Left lobe of liver (tissue), 2 donors: ENCODE data around the gene EEFSEC. TPM values are rescaled to one million over a fixed set of nuclear protein-coding genes. Genes with fewer than 3 reads are reported as not detected.

Source experiments
- ATAC-seq: fragments of 200-7000 bp; cut with Tn5 transposase; one replicate; pipeline ENCODE4 v1.9.1; 2020; ENCODE audit warnings: mild to moderate bottlenecking, moderate library complexity
- DNase-seq: peaks from one replicate; pipeline ENCODE4 v3.0.0-alpha.2; 2020; ENCODE audit warnings: low spot score
- total RNA-seq: library from RNA; stranded (reverse); gene quantifications from one replicate; pipeline ENCODE4 v1.2.1, GENCODE V29; 2021
- donor health status: DM: no; HTN: no; CAD: no; lungs with moderate emphysema.
- donor health status: DM: no; HTN: yes; CAD: no.

EEFSEC gene
- total RNA-seq, 1 donor from 2014 or later, result 12.8 TPM

- ATAC-seq (no peak), DNase-seq (no peak)
These were observed 158.2 kb downstream of the EEFSEC start for GRCh38 chr3:128311441-128311844.

GRCh38 chr3:128312271-128312670 lies 159.0 kb downstream of the EEFSEC start:
- DNase-seq, result no peak
- ATAC-seq, result no peak

DNA sequence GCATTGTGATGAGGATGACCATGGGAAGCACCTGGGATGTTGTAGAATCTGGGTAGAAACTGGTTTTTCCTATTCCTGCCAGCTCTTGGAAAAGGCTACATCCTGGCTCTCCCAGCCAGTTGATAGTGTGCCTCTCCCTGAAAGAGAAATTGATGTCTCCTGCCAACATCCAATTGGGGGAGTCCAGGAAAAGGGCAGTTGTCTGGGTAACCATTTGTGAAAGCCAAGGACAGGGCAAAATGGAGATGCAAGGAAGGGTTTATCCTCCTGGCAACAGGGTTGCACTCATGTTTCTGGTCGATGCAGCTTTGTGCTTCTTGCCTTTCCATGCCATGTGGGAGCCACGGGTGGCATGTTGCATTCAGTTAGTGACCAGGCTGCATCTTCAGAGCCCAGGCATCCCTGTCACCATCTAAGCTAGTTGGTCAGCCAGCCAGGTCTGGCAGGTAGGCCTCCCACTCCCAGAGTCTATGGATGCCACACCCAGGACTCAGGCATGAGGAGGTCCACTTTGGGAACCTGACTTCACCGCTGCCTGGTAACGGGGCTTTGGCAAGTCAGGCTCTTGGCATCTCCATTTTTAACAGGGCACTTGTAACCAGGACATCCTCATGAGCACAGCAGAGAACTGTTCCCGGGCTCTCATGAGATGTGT lies 159.9 kb downstream of the EEFSEC start:
- ATAC-seq, result no peak
- peak; percentile 37 for DNase-seq

DNA sequence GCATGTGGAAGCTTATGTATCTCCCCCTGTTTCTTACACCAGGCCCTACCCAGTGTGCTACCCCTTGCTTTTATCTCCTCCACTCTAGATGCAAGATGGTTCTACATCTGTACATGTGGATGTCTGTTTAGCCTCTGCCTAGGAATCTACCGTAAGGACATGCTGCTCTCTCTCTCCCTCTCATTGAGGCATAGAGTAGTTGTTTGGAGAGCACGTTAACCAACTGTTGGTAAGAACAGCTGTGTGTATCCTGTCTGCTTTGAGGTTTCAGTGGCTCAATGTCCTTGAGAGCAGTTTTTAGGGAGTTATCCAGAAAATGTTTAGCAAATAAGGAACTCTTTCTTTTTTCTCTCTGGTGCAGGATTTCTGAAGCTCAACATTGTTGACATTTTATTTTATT lies 160.7 kb downstream of the EEFSEC start:
- no peak for DNase-seq
- no peak for ATAC-seq

DNA sequence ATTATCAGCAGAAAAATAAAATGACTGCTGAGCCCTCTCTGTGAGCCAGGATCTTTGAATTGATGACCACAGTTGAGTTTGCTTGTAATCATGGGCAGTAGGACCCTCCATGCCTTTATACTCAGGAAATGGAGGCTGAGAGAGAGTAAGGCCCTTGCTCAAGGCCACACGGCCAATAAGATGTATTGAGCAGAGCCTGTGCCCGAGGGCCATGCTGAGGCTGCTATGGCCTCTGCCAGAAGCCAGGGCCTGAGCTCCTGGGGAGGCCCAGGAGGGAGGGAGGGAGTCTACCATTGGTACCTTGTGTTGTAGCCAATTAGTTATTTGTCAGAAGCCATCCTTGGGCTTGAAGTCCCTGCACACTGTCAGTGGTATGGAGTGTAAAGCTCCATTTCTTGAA lies 162.0 kb downstream of the EEFSEC start:
- DNase-seq, result no peak
- no peak for ATAC-seq

DNA sequence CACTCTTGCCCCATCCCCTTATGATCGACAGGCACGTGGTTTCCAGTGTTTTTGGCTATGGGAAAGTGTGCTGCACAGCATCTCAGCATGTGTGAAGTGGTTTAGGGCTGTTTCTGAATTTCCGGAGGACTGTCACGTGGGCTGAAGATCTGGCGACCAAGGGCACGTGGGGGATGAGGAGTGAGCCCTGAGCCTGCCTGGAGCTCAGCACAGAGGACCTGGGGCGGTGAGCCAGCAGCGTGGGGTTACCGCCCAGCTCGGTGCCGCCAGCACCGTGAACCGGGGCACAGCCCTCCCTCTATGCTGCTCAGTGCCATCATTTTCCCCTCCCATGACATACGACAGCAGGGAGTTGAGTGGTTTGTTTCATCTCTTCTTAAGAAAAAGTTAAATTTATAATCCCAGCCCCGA lies 163.2 kb downstream of the EEFSEC start:
- DNase-seq, result no peak
- no peak for ATAC-seq

- DNase-seq (peak; percentile 21), ATAC-seq (no peak)
These were observed 163.9 kb downstream of the EEFSEC start for GRCh38 chr3:128317101-128317697.

GRCh38 chr3:128317698-128318231 lies 164.5 kb downstream of the EEFSEC start:
- peak; percentile 33 for DNase-seq
- ATAC-seq, result no peak

DNA sequence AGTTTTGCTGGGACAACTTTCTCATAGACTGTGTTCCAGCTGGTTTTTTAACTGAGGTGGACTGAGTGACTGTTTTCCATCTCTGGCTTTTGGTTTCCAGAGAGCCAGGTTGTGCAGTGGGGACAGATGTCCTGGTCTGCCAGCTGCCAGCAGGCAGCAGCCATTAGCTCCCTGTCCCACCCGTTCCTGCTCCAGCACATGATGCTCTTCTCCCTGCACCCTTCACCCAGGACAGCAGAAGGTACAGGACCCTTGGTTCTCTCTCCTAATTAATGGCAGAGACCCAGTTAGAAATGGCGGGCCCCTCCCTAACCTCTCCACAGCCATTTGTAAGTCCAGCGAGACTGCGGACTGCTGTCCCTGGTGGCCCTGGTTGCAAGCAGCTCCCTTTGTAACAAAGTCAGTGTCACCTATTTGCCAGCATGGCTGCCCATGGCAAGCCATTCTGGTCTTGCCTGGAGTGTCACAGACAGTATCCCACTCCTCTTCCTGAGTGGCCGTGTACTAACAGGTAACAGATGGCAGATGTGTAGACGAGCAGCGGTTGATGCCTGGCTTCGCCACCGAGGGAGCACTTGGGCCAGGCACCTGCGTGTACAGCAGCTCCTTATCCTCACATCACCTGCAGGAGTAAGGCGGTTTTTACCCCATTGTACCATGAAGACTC lies 165.1 kb downstream of the EEFSEC start:
- DNase-seq, result peak; percentile 37
- ATAC-seq, result no peak

DNA sequence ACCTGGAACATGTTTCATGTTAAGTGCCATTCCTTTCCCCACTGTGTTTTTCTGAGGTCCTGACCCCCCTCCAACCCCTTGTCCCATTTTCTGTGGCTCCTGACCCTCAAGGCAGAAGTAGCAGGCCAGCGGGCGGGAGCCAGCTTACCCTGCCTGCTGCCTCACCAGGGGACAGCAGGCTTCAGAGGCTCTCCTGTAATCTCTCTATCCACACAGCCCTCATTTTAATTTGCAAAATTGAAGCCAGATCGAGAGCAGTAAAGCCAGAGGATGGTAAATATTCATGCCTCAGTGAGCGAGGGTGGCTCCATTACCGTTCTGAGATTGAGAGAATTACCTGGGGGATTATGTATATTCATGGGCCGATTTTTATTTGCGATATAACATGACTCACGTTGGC lies 165.8 kb downstream of the EEFSEC start:
- peak; percentile 28 for DNase-seq

DNA sequence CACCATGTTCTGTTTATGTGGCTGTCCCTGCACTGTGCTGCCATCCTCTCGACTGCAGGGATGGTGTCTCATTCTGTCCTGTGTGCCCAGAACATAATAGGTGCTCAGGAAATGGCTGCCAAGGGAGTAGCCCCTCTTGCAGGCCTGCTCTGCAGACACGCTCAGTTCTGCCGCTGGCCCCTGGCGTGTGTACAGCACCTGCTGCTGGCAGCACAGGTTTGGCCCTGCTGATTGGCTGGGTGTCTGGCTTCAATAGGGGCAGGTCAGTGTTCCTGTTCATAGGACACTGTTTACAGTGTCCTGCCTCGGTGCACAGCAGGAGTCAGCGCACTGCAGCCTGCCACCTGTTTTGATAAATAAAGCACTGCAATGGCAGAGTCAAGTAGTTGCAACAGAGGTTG lies 166.5 kb downstream of the EEFSEC start:
- DNase-seq, result peak; percentile 81
- peak; percentile 84 for ATAC-seq

More for the DNA sequence above, 165.8 kb downstream of the EEFSEC start:
- no peak for ATAC-seq

GRCh38 chr3:128320551-128321340 lies 167.5 kb downstream of the EEFSEC start:
- ATAC-seq, result no peak
- peak; percentile 40 for DNase-seq

DNA sequence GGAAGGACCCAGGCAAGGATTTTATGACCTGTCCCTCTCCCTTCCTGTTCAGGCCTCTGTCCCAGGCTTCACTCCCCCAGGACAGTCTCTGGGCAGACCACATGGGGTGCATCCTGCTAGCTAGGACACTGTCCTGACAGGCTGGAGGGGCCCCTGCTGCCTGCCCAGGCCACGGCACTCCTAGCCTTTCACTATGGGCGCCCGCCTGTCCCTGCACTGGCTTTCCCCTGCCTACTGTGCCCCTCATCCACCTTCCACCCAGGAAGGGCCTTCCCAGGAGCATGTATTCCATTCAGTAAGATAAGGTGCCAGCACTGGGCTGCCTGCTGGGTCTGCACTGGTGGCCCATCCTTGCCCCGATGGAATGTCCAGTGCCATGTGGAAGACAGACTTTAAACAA lies 168.1 kb downstream of the EEFSEC start:
- ATAC-seq (no peak), DNase-seq (peak; percentile 39)

DNA sequence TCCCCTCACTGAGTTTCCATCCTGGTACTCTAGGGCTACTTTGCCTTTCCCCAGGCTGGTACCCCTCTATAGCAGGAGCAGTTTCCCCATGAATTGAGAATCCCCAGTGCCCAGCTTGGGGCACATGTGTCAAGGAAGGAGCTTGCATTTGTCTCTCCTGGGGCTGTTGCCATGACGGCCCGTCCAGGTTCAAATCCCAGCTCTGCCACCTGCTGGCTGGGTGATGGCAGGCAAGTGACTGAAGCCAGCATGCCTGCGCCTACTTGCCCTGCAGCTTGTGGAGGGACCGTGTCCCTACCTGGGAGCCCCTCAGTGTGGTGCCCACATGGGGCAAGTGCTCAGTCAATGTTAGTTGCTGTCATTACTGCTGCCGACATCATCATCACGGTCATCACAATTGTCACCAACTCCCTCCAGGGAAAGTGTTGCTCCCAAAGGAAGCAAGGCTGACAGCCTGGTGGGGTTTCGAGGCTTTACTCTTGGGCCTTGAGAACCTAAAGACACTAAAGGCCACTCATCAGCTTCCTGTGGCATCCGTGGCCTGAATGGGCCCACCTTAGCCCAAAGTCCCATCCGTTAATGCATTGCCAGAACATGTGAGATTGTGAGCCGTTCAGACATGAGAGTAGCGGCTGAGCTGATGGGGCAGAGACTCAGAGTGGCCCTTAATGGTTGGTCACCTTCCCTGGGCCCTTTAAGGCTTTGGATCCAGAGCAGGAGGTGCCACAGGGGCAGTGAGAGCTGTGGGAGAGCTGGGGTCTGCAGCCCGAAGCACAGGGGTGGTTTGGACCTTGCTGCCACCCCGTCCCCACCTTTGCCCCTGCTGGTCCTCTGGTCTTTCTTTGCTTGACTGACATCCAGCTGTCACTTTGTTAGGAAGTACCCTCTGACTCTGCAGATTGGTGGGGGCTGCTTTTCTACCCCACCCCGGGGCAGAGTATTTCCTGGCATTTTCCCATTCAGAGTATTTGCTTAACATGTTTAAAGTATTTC lies 169.0 kb downstream of the EEFSEC start:
- DNase-seq, result peak; percentile 67
- ATAC-seq, result peak; percentile 50

GRCh38 chr3:128323206-128324081 lies 170.2 kb downstream of the EEFSEC start:
- DNase-seq (peak; percentile 87), ATAC-seq (peak; percentile 70)

DNA sequence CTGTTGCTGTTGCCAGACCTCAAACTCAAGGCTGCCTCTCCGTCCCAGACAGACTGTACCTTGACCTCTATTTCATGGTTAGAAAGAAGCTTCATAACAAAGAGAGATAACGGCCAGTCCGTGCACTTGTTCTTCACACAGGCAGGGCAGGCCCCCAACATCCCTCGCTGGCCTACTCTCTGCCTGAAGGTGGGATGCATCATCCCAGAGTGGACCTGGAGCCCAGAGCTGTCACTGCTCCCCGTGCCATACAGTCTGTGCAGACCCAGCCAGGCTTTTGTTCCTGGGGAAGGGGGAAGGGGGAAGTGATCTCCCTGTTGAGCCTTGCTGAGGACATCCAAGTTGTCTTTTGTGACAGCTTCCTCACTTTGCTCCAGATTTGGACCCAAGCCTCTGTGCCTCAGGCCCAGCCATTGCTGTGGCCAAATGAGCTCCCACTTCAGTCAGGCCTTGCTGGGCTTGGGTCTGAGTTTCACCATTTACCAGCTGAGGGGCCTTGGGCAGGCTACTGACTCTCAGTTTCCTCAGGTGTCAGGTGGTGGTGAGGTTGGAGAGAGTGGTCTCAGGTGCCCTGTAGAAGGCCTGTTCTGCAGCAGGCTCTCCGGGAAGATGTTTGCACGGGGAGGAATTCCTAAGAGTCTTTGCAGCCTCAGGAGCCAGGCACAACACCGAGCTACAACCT lies 171.8 kb downstream of the EEFSEC start:
- ATAC-seq (no peak), DNase-seq (peak; percentile 35)

DNA sequence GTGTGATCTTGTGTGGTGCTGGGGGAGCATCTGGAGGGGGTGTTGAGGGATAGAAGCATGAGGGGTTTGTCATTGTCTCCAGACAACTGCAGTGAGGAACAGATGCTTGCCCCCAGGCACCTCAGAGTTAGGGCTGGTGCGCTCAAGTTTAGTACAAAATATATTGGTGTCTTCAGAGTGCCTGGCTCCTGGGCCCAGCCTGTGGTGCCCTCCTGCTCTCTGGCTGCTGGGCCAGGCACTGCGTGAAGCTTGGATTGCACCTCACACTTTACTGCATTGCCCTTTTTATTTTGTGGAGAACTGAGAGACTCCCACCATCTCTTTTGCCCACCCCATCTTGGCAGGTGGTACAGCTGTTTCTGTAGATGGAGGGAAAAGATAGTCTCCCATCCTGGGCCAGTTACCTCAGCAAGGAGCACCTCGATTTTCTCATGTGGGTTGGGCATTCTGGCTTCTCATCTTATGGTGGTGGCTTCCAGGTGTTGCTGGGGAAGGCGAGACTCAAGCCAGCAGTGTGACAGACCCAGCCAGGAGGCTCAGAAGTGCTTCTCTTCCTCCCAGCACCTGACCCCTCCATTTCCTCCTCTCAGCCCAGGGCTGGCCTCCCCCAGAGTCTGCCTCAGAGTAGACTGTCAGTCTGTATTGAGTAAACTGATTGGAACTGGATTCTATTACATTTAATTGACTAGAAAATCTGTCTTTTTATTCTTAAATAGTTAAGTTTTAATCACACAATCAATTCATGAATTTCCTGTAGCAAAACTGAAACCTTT lies 173.0 kb downstream of the EEFSEC start:
- ATAC-seq (no peak), DNase-seq (peak; percentile 22)

- ATAC-seq, result no peak
- DNase-seq, result peak; percentile 27
These were observed 174.3 kb downstream of the EEFSEC start for GRCh38 chr3:128327606-128328031.
